ENCODE results near the gene SUSD6. TPM values are rescaled to one million over a fixed set of nuclear protein-coding genes. Genes with fewer than 3 reads are reported as not detected.

SUSD6 gene
- total RNA-seq, 1 donor from 2014 or later: 80.1 TPM

DNA sequence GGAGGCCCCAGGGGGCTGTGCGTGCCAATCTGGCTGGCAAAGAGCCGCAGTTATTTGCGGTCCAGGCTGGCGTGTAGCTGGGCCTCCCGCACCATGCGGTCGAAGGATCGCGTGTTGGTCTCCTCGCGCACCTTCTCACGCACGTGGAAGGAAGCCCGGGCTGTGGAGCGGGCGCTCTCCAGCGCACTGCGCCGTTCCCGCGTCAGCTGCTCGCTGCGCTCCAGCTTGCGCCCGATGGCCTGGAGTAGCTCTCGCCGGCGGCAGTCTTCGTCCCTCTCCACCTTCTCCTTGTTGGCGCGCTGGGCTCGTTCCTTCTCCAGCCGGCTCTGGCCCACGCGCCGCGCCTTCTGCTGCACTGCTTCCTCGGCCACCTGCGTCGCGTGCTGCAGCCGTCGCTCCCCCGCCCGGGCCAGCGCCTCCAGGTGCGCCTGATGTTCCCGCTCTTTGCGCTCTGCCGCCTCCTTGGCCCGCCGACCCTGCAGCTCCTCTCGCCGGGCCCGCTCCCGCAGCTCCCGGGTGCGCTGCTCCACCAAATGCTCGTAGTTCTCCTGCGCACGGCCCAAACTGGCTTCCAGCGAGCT is 39.9 kb upstream of the SUSD6 start:
- ATAC-seq (peak in 1 of 2 donors; percentile 4), DNase-seq (no peak)
- TF ChIP-seq, protein P1, sequence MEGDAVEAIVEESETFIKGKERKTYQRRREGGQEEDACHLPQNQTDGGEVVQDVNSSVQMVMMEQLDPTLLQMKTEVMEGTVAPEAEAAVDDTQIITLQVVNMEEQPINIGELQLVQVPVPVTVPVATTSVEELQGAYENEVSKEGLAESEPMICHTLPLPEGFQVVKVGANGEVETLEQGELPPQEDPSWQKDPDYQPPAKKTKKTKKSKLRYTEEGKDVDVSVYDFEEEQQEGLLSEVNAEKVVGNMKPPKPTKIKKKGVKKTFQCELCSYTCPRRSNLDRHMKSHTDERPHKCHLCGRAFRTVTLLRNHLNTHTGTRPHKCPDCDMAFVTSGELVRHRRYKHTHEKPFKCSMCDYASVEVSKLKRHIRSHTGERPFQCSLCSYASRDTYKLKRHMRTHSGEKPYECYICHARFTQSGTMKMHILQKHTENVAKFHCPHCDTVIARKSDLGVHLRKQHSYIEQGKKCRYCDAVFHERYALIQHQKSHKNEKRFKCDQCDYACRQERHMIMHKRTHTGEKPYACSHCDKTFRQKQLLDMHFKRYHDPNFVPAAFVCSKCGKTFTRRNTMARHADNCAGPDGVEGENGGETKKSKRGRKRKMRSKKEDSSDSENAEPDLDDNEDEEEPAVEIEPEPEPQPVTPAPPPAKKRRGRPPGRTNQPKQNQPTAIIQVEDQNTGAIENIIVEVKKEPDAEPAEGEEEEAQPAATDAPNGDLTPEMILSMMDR (IDR thresholded peaks at IDR 0.05): no peak
- peak overlapping the region; percentile 54 for H3K4me3 ChIP-seq
- peaks cover 87% of the 10 kb centered on the region for H3K27me3 ChIP-seq (ENCODE audit: low read depth)
- H3K36me3 ChIP-seq: no peaks in the 10 kb centered on the region
- H3K4me1 ChIP-seq: peaks cover 34% of the 10 kb centered on the region
- no peaks in the 10 kb centered on the region for H3K9me3 ChIP-seq
- H3K27ac ChIP-seq: no peak overlapping the region
- intact Hi-C loops (cut with DNase I): no loop called here

DNA sequence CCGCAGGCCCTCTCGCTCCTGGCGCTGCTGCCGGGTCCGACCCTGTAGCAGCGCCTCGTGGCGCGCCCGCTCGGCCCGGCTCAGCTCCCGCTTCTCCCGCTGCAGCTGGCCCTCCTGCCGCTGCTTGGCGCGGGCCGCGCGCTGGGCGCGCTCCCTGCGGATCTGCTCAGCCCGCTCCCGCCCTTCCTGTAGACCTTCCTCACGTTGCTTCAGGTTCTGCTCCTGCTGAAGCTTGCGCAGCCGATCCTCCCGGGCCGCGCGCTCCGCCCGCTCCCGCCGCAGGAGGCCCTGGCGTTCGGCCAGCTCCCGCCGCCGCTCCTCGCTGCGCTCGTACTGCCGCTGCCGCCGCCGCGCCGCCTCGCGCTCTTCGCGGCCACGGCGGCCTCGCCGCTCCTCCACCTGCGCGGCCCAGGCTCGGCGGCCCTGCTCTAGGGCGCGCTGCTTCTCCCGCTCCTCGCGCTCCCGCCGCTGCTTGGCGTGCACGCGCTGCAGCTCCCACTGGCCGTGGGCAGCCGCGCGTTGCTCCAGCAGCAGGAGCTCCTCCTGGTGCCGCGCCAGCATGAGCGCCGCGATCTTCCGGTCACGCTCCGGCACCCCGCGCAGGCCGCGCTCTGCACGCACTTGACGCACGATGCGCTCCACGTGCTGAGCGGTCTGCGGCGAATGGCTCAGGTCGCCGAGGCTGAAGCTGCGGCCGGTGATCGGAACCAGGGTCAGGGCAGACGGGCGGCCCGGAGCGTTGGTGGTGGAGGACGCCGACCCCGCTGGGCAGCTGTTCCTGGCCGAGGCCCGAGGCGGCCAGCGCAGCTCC is 39.2 kb upstream of the SUSD6 start:
- peaks cover 84% of the 10 kb centered on the region for H3K27me3 ChIP-seq (ENCODE audit: low read depth)
- ATAC-seq (peak; percentile 48 to 50), DNase-seq (peak; percentile 51)
- TF ChIP-seq, protein P1 (IDR thresholded peaks at IDR 0.05): no peak
- no peak overlapping the region for H3K27ac ChIP-seq
- H3K9me3 ChIP-seq: no peaks in the 10 kb centered on the region
- H3K36me3 ChIP-seq: no peaks in the 10 kb centered on the region
- intact Hi-C loops (cut with DNase I): no loop called here
- peak overlapping the region; percentile 54 for H3K4me3 ChIP-seq
- peaks cover 34% of the 10 kb centered on the region for H3K4me1 ChIP-seq

DNA sequence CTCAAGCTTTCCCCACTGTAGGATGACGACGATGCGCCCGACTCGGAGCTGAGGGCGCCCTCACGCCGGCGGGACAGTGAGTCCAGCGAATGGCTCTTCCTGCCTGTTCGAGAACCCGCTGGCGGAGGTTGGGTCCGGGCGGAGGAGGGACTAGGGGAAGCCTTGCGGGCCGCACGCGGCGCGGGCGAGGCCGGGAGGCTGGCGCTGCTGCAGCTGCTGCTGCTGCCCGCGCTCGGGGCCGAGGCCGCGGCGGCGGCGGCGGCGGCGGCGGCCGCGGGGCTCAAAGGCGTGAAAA is 38.6 kb upstream of the SUSD6 start:
- Histone ChIP-seq H3K9me3 (no peaks in the 10 kb centered on the region), H3K4me1 (peaks cover 34% of the 10 kb centered on the region), H3K27ac (no peak overlapping the region), H3K4me3 (no peak overlapping the region), H3K27me3 (ENCODE audit: low read depth) (peaks cover 80% of the 10 kb centered on the region), H3K36me3 (no peaks in the 10 kb centered on the region)
- TF ChIP-seq, protein P1 (IDR thresholded peaks at IDR 0.05): no peak
- DNase-seq (no peak), ATAC-seq (no peak)
- intact Hi-C loops (cut with DNase I): no loop called here

DNA sequence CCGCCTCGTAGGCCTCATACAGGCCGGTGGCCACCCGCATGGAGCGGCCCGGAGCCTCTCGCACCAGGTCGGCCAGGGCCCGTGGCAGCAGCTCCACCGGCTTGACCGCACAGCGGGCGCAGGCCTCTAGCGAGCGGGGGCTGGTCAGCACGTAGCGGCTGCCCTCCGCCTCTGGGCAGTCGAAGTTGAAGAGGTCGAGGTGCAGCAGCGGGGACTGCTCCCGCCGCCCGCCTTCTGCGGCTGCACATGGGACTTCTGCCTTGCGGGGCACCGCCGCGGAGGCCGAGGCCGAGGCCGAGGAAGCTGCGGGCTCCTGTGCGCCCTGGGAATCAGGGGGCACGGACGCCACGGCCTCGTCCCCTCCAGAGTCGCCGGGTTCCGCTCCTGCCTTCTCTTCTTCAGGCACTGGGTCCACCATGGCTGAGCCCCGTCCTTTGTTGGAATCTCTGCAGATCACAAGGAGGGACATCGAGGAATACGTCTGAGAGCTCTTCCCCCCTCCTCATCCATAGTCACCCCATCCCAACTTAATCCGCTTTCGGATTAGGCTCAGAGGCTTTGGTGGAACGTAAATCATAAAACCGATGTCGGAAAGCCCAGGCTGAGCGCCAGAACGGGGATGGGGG is 38.1 kb upstream of the SUSD6 start:
- no peaks in the 10 kb centered on the region for H3K9me3 ChIP-seq
- ATAC-seq (peak in 1 of 2 donors; percentile 3), DNase-seq (no peak)
- peaks cover 34% of the 10 kb centered on the region for H3K4me1 ChIP-seq
- H3K36me3 ChIP-seq: no peaks in the 10 kb centered on the region
- peak overlapping the region; percentile 35 for H3K4me3 ChIP-seq
- intact Hi-C loops (cut with DNase I): no loop called here
- no peak overlapping the region for H3K27ac ChIP-seq
- TF ChIP-seq, protein P1 (IDR thresholded peaks at IDR 0.05): no peak
- peaks cover 80% of the 10 kb centered on the region for H3K27me3 ChIP-seq (ENCODE audit: low read depth)

DNA sequence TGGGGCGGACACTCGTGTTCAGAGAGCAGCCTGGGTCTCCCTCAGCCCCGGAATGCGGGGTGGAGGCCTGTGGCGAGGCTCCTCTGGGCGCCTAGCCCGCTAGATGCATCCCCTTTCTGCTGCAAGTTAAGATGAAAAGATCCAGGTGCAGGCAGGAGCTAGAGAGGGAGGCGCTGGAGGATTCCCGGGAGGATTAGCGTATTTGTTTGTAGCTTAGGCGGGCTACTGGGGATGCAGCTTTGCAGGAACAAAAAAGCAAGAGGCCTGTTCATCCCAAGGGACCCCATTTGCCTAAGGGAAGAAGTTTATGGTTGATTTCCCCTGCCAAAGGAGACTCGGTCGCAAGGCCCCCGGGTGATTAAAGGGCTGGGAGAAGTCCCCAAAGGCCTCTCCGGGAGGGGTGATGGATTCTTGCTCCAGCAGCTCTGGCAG is 37.5 kb upstream of the SUSD6 start:
- H3K9me3 ChIP-seq: no peaks in the 10 kb centered on the region
- intact Hi-C loops (cut with DNase I): no loop called here
- H3K4me1 ChIP-seq: peaks cover 34% of the 10 kb centered on the region
- peak overlapping the region; percentile 35 for H3K4me3 ChIP-seq
- H3K36me3 ChIP-seq: no peaks in the 10 kb centered on the region
- TF ChIP-seq, protein P1 (IDR thresholded peaks at IDR 0.05): no peak
- no peak for DNase-seq
- H3K27ac ChIP-seq: no peak overlapping the region
- ATAC-seq: no peak
- peaks cover 76% of the 10 kb centered on the region for H3K27me3 ChIP-seq (ENCODE audit: low read depth)
